DND-41 (cell line): ENCODE data around the gene SNAP25.

ENCODE experiments used
- ATAC-seq: fragments of 200-7000 bp; cut with Tn5 transposase; 3 replicates; pipeline ENCODE4 v1.9.1; 2021; ENCODE audit warnings: low read depth; ENCODE audit not compliant: insufficient read depth
- DNase-seq: peaks from one replicate; pipeline ENCODE4 v3.0.0-alpha.2; 2020
- H2AFZ ChIP-seq: 2 replicates; pipeline ENCODE4 v1.6.0; 2012; ENCODE audit warnings: low read depth, low read length
- H3K27ac ChIP-seq: 2 replicates; pipeline ENCODE4 v1.5.1; 2012; ENCODE audit warnings: low read length, inconsistent platforms
- H3K27me3 ChIP-seq: fragments of 200-600 bp; sonication (generic); 2 replicates; pipeline ENCODE4 v1.6.0; 2012; ENCODE audit warnings: low read length, mild to moderate bottlenecking, inconsistent platforms; ENCODE audit not compliant: insufficient read depth, poor library complexity
- H3K36me3 ChIP-seq: 2 replicates; pipeline ENCODE4 v1.5.1; 2012; ENCODE audit warnings: low read length, inconsistent platforms; ENCODE audit not compliant: insufficient read depth
- H3K4me1 ChIP-seq: 2 replicates; pipeline ENCODE4 v1.5.1; 2012; ENCODE audit warnings: mild to moderate bottlenecking, low read length; ENCODE audit not compliant: insufficient read depth
- H3K4me2 ChIP-seq: 2 replicates; pipeline ENCODE4 v1.6.0; 2012; ENCODE audit warnings: mild to moderate bottlenecking, moderate library complexity, low read length, inconsistent platforms; ENCODE audit not compliant: insufficient read depth
- H3K4me3 ChIP-seq, 2 experiments: fragments of 200-600 bp in 1 of 2; shearing (Covaris generic) in 1 of 2; 2 replicates each; pipeline ENCODE4 v1.5.1; 2012 to 2016; ENCODE audit warnings: inconsistent platforms in 2 of 2, low read length in 2 of 2, mild to moderate bottlenecking in 2 of 2, low read depth in 1 of 2, moderate library complexity in 1 of 2
- H3K79me2 ChIP-seq: 2 replicates; pipeline ENCODE4 v1.6.0; 2012; ENCODE audit warnings: low read length, inconsistent platforms; ENCODE audit not compliant: insufficient read depth
- H3K9ac ChIP-seq: 2 replicates; pipeline ENCODE4 v1.6.0; 2012; ENCODE audit warnings: low read depth, mild to moderate bottlenecking, inconsistent platforms, low read length, moderate library complexity
- H3K9me3 ChIP-seq: 2 replicates; pipeline ENCODE4 v1.5.1; 2012; ENCODE audit warnings: low read length, moderate library complexity, mild to moderate bottlenecking, inconsistent platforms; ENCODE audit not compliant: insufficient read depth, severe bottlenecking
- H4K20me1 ChIP-seq: 2 replicates; pipeline ENCODE4 v1.6.0; 2012; ENCODE audit warnings: low read length; ENCODE audit not compliant: insufficient read depth
- CTCF ChIP-seq: IDR thresholded peaks from 2 replicates; pipeline ENCODE4 v1.5.1; 2012; ENCODE audit warnings: borderline replicate concordance, low read length, moderate library complexity, mild to moderate bottlenecking; ENCODE audit not compliant: poor library complexity, severe bottlenecking; ENCODE audit errors: extremely low read depth
- EZH2 ChIP-seq: IDR thresholded peaks from 3 replicates; pipeline ENCODE4 v1.6.1; 2012; ENCODE audit warnings: borderline replicate concordance, low read depth, mild to moderate bottlenecking, moderate library complexity, low read length, inconsistent platforms; ENCODE audit not compliant: severe bottlenecking

Gene SNAP25

GRCh38 chr20:10277616-10278015, 59.0 kb downstream of the SNAP25 start:
- no peak overlapping the region for H2AFZ ChIP-seq
- H3K4me3 ChIP-seq: no peak overlapping the region
- no peak for TF ChIP-seq EZH2
- TF ChIP-seq CTCF: no peak
- peaks cover 8% of the 10 kb centered on the region for H3K27me3 ChIP-seq
- ATAC-seq (no peak), DNase-seq (no peak)
- no peaks in the 10 kb centered on the region for H3K79me2 ChIP-seq
- no peaks in the 10 kb centered on the region for H4K20me1 ChIP-seq
- H3K9ac ChIP-seq: no peak overlapping the region
- no peaks in the 10 kb centered on the region for H3K4me1 ChIP-seq
- H3K36me3 ChIP-seq: no peaks in the 10 kb centered on the region
- H3K4me2 ChIP-seq: no peak overlapping the region
- no peaks in the 10 kb centered on the region for H3K9me3 ChIP-seq
- H3K27ac ChIP-seq: no peak overlapping the region

- no peaks in the 10 kb centered on the region for H3K9me3 ChIP-seq
- H3K27ac ChIP-seq: no peak overlapping the region
- ATAC-seq (no peak), DNase-seq (no peak)
- H3K4me1 ChIP-seq: no peaks in the 10 kb centered on the region
- H3K79me2 ChIP-seq: no peaks in the 10 kb centered on the region
- H2AFZ ChIP-seq: no peak overlapping the region
- H3K4me3 ChIP-seq: no peak overlapping the region
- H3K27me3 ChIP-seq: peaks cover 8% of the 10 kb centered on the region
- no peak overlapping the region for H3K9ac ChIP-seq
- no peaks in the 10 kb centered on the region for H3K36me3 ChIP-seq
- no peak overlapping the region for H3K4me2 ChIP-seq
- no peak for TF ChIP-seq EZH2
- no peak for TF ChIP-seq CTCF
- H4K20me1 ChIP-seq: no peaks in the 10 kb centered on the region
Measured at GRCh38 chr20:10278412-10278811, 59.8 kb downstream of the SNAP25 start.

GRCh38 chr20:10280018-10280908, 61.6 kb downstream of the SNAP25 start:
- Histone ChIP-seq H2AFZ (no peak overlapping the region), H3K27ac (no peak overlapping the region), H3K27me3 (peaks cover 8% of the 10 kb centered on the region), H3K36me3 (no peaks in the 10 kb centered on the region), H3K9me3 (no peaks in the 10 kb centered on the region), H3K4me3 (no peak overlapping the region), H3K79me2 (no peaks in the 10 kb centered on the region), H3K4me1 (no peaks in the 10 kb centered on the region), H3K9ac (no peak overlapping the region), H4K20me1 (no peaks in the 10 kb centered on the region), H3K4me2 (no peak overlapping the region)
- no peak for TF ChIP-seq EZH2
- TF ChIP-seq CTCF: no peak
- ATAC-seq: no peak
- DNase-seq: no peak

- TF ChIP-seq CTCF (no peak), EZH2 (no peak)
- no peaks in the 10 kb centered on the region for H3K9me3 ChIP-seq
- DNase-seq (no peak), ATAC-seq (no peak)
- H3K4me1 ChIP-seq: no peaks in the 10 kb centered on the region
- no peaks in the 10 kb centered on the region for H4K20me1 ChIP-seq
- H3K79me2 ChIP-seq: no peaks in the 10 kb centered on the region
- H3K27ac ChIP-seq: no peak overlapping the region
- no peak overlapping the region for H3K4me2 ChIP-seq
- no peak overlapping the region for H3K4me3 ChIP-seq
- no peak overlapping the region for H2AFZ ChIP-seq
- no peaks in the 10 kb centered on the region for H3K36me3 ChIP-seq
- no peak overlapping the region for H3K9ac ChIP-seq
- H3K27me3 ChIP-seq: peaks cover 8% of the 10 kb centered on the region
Measured at GRCh38 chr20:10281911-10282310, 63.3 kb downstream of the SNAP25 start.
